PC-9 (cell line): ENCODE data around the gene APOL6. TPM values are rescaled to one million over a fixed set of nuclear protein-coding genes. Genes with fewer than 3 reads are reported as not detected.

Source experiments
- BruUV-seq: library from RNA; stranded (reverse); fragments of 400-500 nt; replicated peaks from 2 replicates; lab custom pipeline; 2021; lab: Mats Ljungman, UMichigan
- CTCF ChIA-PET: fragments of 300-600 bp; sonication (Branson Sonifier 250); formaldehyde crosslinking; loops from one replicate; lab custom pipeline; 2022; ENCODE audit warnings: antibody characterized with exemption; lab: Charles Lee
- POLR2A ChIA-PET: fragments of 300-600 bp; sonication (Branson Sonifier 250); formaldehyde crosslinking; loops from one replicate; lab custom pipeline; 2022; ENCODE audit warnings: antibody characterized with exemption; ENCODE audit not compliant: unreplicated experiment; lab: Charles Lee
- DNase-seq, 2 experiments: peaks; one replicate each; pipeline versions ENCODE4 v3.0.0 to v3.0.0-alpha.2; 2015 to 2022; ENCODE audit warnings: mixed read lengths in 1 of 2
- H2AFZ ChIP-seq: fragments of 200-600 bp; sonication (generic); 2 replicates; pipeline ENCODE4 v1.8.1; 2017; ENCODE audit warnings: antibody characterized with exemption
- H3F3A ChIP-seq: fragments of 200-600 bp; sonication (generic); 2 replicates; pipeline ENCODE4 v1.8.1; 2017; ENCODE audit warnings: antibody characterized with exemption, mild to moderate bottlenecking, low read depth; ENCODE audit not compliant: insufficient read depth
- H3K27ac ChIP-seq: fragments of 200-600 bp; sonication (generic); 2 replicates; pipeline ENCODE4 v1.6.1; 2016; ENCODE audit warnings: mixed run types
- H3K27me3 ChIP-seq: fragments of 200-600 bp; sonication (generic); 2 replicates; pipeline ENCODE4 v1.6.1; 2016; ENCODE audit warnings: low read depth, mixed run types; ENCODE audit not compliant: insufficient read depth
- H3K36me3 ChIP-seq: fragments of 200-600 bp; sonication (generic); 2 replicates; pipeline ENCODE4 v1.6.1; 2016; ENCODE audit warnings: low read depth, mixed run types
- H3K4me1 ChIP-seq: fragments of 200-600 bp; sonication (generic); replicated peaks from 2 replicates; pipeline ENCODE4 v1.6.1; 2016; ENCODE audit warnings: mixed run types; ENCODE audit not compliant: insufficient read depth
- H3K4me2 ChIP-seq: fragments of 200-600 bp; sonication (generic); 2 replicates; pipeline ENCODE4 v1.6.1; 2017; ENCODE audit warnings: mixed run types
- H3K4me3 ChIP-seq: fragments of 200-600 bp; sonication (generic); 2 replicates; pipeline ENCODE4 v1.6.1; 2016; ENCODE audit warnings: mixed run types
- H3K79me2 ChIP-seq: fragments of 200-600 bp; sonication (generic); 2 replicates; pipeline ENCODE4 v1.6.1; 2017; ENCODE audit warnings: low read depth, mixed run types
- H3K9me2 ChIP-seq: fragments of 200-600 bp; sonication (generic); 2 replicates; pipeline ENCODE4 v1.8.1; 2017; ENCODE audit warnings: mild to moderate bottlenecking; ENCODE audit not compliant: insufficient read depth
- H3K9me3 ChIP-seq: fragments of 200-600 bp; sonication (generic); 2 replicates; pipeline ENCODE4 v1.8.1; 2016; ENCODE audit warnings: low read depth; ENCODE audit not compliant: insufficient read depth
- H4K20me1 ChIP-seq: fragments of 200-600 bp; sonication (generic); 2 replicates; pipeline ENCODE4 v1.8.1; 2017; ENCODE audit not compliant: insufficient read depth
- CTCF ChIP-seq: fragments of 200-600 bp; sonication (generic); conservative IDR thresholded peaks from 2 replicates; pipeline ENCODE4 v1.6.1; 2017; ENCODE audit warnings: mixed run types, antibody characterized with exemption, mild to moderate bottlenecking, moderate library complexity
- EZH2 ChIP-seq: fragments of 200-600 bp; sonication (generic); IDR thresholded peaks from 2 replicates; pipeline ENCODE4 v1.8.0; 2017; ENCODE audit warnings: antibody characterized with exemption, low read depth
- intact Hi-C: fragments of 100-400 bp; cut with micrococcal nuclease; formaldehyde crosslinking; loops from one replicate; pipeline ENCODE4 v1.10.0; 2022; ENCODE audit not compliant: unreplicated experiment
- total RNA-seq: library from RNA; stranded (reverse); gene quantifications from 2 replicates; pipeline ENCODE4 v1.2.3, GENCODE V29; 2021

APOL6 gene
- total RNA-seq, 1 experiment from 2014 or later = 18.6 TPM

- no peak for DNase-seq
- ChIA-PET POLR2A (interaction anchor here (0.6 kb wide), 1 partner anchor 236 kb away, joined by 4 read pairs; no protein-coding TSS in a partner anchor), CTCF (interaction anchor here (0.5 kb wide), 1 partner anchor 130 kb away, joined by 7 read pairs; no protein-coding TSS in a partner anchor)
- H4K20me1 ChIP-seq = no peaks in the 10 kb centered on the region
- TF ChIP-seq CTCF (no peak), EZH2 (no peak)
- H3K27me3 ChIP-seq = no peaks in the 10 kb centered on the region
- H3K4me2 ChIP-seq = no peak overlapping the region
- intact Hi-C loops = no loop called here
- no peaks in the 10 kb centered on the region; the same call in 1 of the 2 replicates for H3F3A ChIP-seq
- no peaks in the 10 kb centered on the region for H3K36me3 ChIP-seq
- H3K4me3 ChIP-seq = no peak overlapping the region
- no TSS peak for BruUV-seq
- H3K4me1 ChIP-seq = no peaks in the 10 kb centered on the region
- no peaks in the 10 kb centered on the region for H3K9me3 ChIP-seq
- H2AFZ ChIP-seq = no peak overlapping the region
- H3K27ac ChIP-seq = no peak overlapping the region
- H3K79me2 ChIP-seq = no peaks in the 10 kb centered on the region
- H3K9me2 ChIP-seq = no peaks in the 10 kb centered on the region
Measured at GRCh38 chr22:35684732-35685131, 36.5 kb downstream of the APOL6 start.

- H3K4me2 ChIP-seq = no peak overlapping the region
- H3F3A ChIP-seq = no peaks in the 10 kb centered on the region; the same call in 1 of the 2 replicates
- H3K79me2 ChIP-seq = no peaks in the 10 kb centered on the region
- no peaks in the 10 kb centered on the region for H3K9me2 ChIP-seq
- no TSS peak for BruUV-seq
- H3K9me3 ChIP-seq = no peaks in the 10 kb centered on the region
- H3K27me3 ChIP-seq = no peaks in the 10 kb centered on the region
- H4K20me1 ChIP-seq = no peaks in the 10 kb centered on the region
- POLR2A ChIA-PET = no interaction called here
- CTCF ChIA-PET = no interaction called here
- no peaks in the 10 kb centered on the region for H3K4me1 ChIP-seq
- H2AFZ ChIP-seq = no peak overlapping the region
- no peak overlapping the region for H3K4me3 ChIP-seq
- TF ChIP-seq CTCF (no peak), EZH2 (no peak)
- no peak overlapping the region for H3K27ac ChIP-seq
- intact Hi-C loops = no loop called here
- no peak for DNase-seq
- no peaks in the 10 kb centered on the region for H3K36me3 ChIP-seq
Measured at GRCh38 chr22:35685731-35686130, 37.5 kb downstream of the APOL6 start.

GRCh38 chr22:35686298-35686697 is 38.1 kb downstream of the APOL6 start:
- no peaks in the 10 kb centered on the region for H4K20me1 ChIP-seq
- H3K4me1 ChIP-seq = no peaks in the 10 kb centered on the region
- H3K9me3 ChIP-seq = no peaks in the 10 kb centered on the region
- DNase-seq = no peak
- H3K4me2 ChIP-seq = no peak overlapping the region
- no peaks in the 10 kb centered on the region for H3K9me2 ChIP-seq
- ChIA-PET POLR2A (no interaction called here), CTCF (no interaction called here)
- BruUV-seq = no TSS peak
- H3K4me3 ChIP-seq = no peak overlapping the region
- no peaks in the 10 kb centered on the region for H3K36me3 ChIP-seq
- intact Hi-C loops = no loop called here
- no peak overlapping the region for H2AFZ ChIP-seq
- H3F3A ChIP-seq = no peaks in the 10 kb centered on the region; the same call in 1 of the 2 replicates
- no peaks in the 10 kb centered on the region for H3K27me3 ChIP-seq
- no peaks in the 10 kb centered on the region for H3K79me2 ChIP-seq
- H3K27ac ChIP-seq = no peak overlapping the region
- TF ChIP-seq CTCF = no peak
